GM23338 (cell line): ENCODE data around the gene SLC6A12. TPM values are rescaled to one million over a fixed set of nuclear protein-coding genes. Genes with fewer than 3 reads are reported as not detected.

Source experiments
- ATAC-seq: fragments of 200-7000 bp; cut with Tn5 transposase; 3 replicates; pipeline ENCODE4 v1.9.1; 2020
- DNase-seq: peaks from one replicate; pipeline ENCODE4 v3.0.0-alpha.2; 2015; ENCODE audit warnings: low spot score
- H2AFZ ChIP-seq: fragments of 200-600 bp; sonication (generic); 2 replicates; pipeline ENCODE4 v1.8.0; 2016; ENCODE audit warnings: antibody characterized with exemption, mild to moderate bottlenecking, moderate library complexity
- H3F3A ChIP-seq: fragments of 200-600 bp; sonication (generic); replicated peaks from 2 replicates; pipeline ENCODE4 v1.8.0; 2017; ENCODE audit warnings: antibody characterized with exemption, mixed run types, low read depth
- H3K27ac ChIP-seq: fragments of 200-600 bp; sonication (generic); 2 replicates; pipeline ENCODE4 v1.6.1; 2016; ENCODE audit warnings: low read depth
- H3K27me3 ChIP-seq: fragments of 200-600 bp; sonication (generic); 2 replicates; pipeline ENCODE4 v1.8.0; 2016; ENCODE audit warnings: mild to moderate bottlenecking, mixed run types, moderate library complexity; ENCODE audit not compliant: insufficient read depth
- H3K36me3 ChIP-seq: fragments of 200-600 bp; sonication (generic); 2 replicates; pipeline ENCODE4 v1.8.0; 2016; ENCODE audit warnings: mild to moderate bottlenecking; ENCODE audit not compliant: insufficient read depth
- H3K4me1 ChIP-seq: fragments of 200-600 bp; sonication (generic); 2 replicates; pipeline ENCODE4 v1.8.0; 2016; ENCODE audit warnings: mild to moderate bottlenecking, moderate library complexity; ENCODE audit not compliant: insufficient read depth
- H3K4me2 ChIP-seq: fragments of 200-600 bp; sonication (generic); 2 replicates; pipeline ENCODE4 v1.7.1; 2017; ENCODE audit warnings: mixed run types
- H3K4me3 ChIP-seq: fragments of 200-600 bp; sonication (generic); 2 replicates; pipeline ENCODE4 v1.6.1; 2016; ENCODE audit warnings: mixed run types
- H3K79me2 ChIP-seq: fragments of 200-600 bp; sonication (generic); replicated peaks from 2 replicates; pipeline ENCODE4 v1.8.0; 2017; ENCODE audit warnings: mild to moderate bottlenecking; ENCODE audit not compliant: insufficient read depth
- H3K9me2 ChIP-seq: fragments of 200-600 bp; sonication (generic); 2 replicates; pipeline ENCODE4 v1.8.0; 2017; ENCODE audit not compliant: insufficient read depth
- H4K20me1 ChIP-seq: fragments of 200-600 bp; sonication (generic); replicated peaks from 2 replicates; pipeline ENCODE4 v1.8.0; 2017; ENCODE audit warnings: mild to moderate bottlenecking; ENCODE audit not compliant: insufficient read depth
- H3K27ac Mint-ChIP-seq: 2 replicates; pipeline ENCODE4 v1.8.0; 2020; ENCODE audit warnings: inconsistent platforms, mild to moderate bottlenecking, moderate library complexity, mixed read lengths
- H3K27me3 Mint-ChIP-seq: 3 replicates; pipeline ENCODE4 v1.8.0; 2022; ENCODE audit warnings: low read depth, mild to moderate bottlenecking, moderate library complexity, mixed read lengths, inconsistent platforms; ENCODE audit not compliant: insufficient read depth, poor library complexity
- H3K36me3 Mint-ChIP-seq: 3 replicates; pipeline ENCODE4 v1.8.0; 2021; ENCODE audit warnings: low read depth, mild to moderate bottlenecking, inconsistent platforms, moderate library complexity, mixed read lengths
- H3K4me1 Mint-ChIP-seq: 3 replicates; pipeline ENCODE4 v1.8.0; 2020; ENCODE audit warnings: mild to moderate bottlenecking, inconsistent platforms, mixed read lengths
- H3K4me3 Mint-ChIP-seq: 3 replicates; pipeline ENCODE4 v1.8.0; 2021; ENCODE audit warnings: moderate library complexity, mild to moderate bottlenecking, inconsistent platforms, mixed read lengths
- H3K9me3 Mint-ChIP-seq: 3 replicates; pipeline ENCODE4 v1.8.0; 2020; ENCODE audit warnings: moderate library complexity, mild to moderate bottlenecking, inconsistent platforms, mixed read lengths
- CREB1 ChIP-seq: fragments of 250-450 bp; sonication (Bioruptor Pico); IDR thresholded peaks from 2 replicates; pipeline ENCODE4 v1.5.0; 2020; ENCODE audit warnings: low read depth, mild to moderate bottlenecking, moderate library complexity
- CTCF ChIP-seq, 2 experiments: fragments of 200-600 bp in 1 of 2; sonication (generic) in 1 of 2; conservative IDR thresholded peaks; 2 replicates each; pipeline versions ENCODE4 v1.5.1 to v1.6.1; 2016 to 2017; ENCODE audit warnings: antibody characterized with exemption in 2 of 2, low read depth in 2 of 2, mild to moderate bottlenecking in 2 of 2, moderate library complexity in 1 of 2
- EZH2 ChIP-seq: fragments of 200-600 bp; sonication (generic); IDR thresholded peaks from one replicate; pipeline ENCODE4 v1.8.0; 2017; ENCODE audit warnings: antibody characterized with exemption, mild to moderate bottlenecking, low read depth; ENCODE audit not compliant: unreplicated experiment
- EZH2phosphoT487 ChIP-seq: fragments of 200-600 bp; sonication (generic); IDR thresholded peaks from one replicate; pipeline ENCODE4 v1.8.1; 2018; ENCODE audit warnings: antibody characterized with exemption; ENCODE audit not compliant: unreplicated experiment
- JUNB ChIP-seq: IDR thresholded peaks from one replicate; pipeline ENCODE4 v1.6.1; 2016; ENCODE audit warnings: antibody characterized with exemption; ENCODE audit not compliant: unreplicated experiment
- NANOG ChIP-seq: IDR thresholded peaks from 2 replicates; pipeline ENCODE4 v1.6.1; 2016; ENCODE audit warnings: antibody characterized with exemption, borderline replicate concordance
- POLR2AphosphoS5 ChIP-seq: IDR thresholded peaks from 2 replicates; pipeline ENCODE4 v1.6.1; 2016; ENCODE audit warnings: antibody characterized with exemption, low read depth
- REST ChIP-seq: IDR thresholded peaks from one replicate; pipeline ENCODE4 v1.6.1; 2018; ENCODE audit warnings: antibody characterized with exemption; ENCODE audit not compliant: unreplicated experiment
- STAT1 ChIP-seq: IDR thresholded peaks from one replicate; pipeline ENCODE4 v1.6.1; 2016; ENCODE audit warnings: antibody characterized with exemption; ENCODE audit not compliant: unreplicated experiment
- ZNF331 ChIP-seq: fragments of 250-450 bp; sonication (Bioruptor Pico); IDR thresholded peaks from 2 replicates; pipeline ENCODE4 v1.5.0; 2020; ENCODE audit warnings: low read depth, mild to moderate bottlenecking, moderate library complexity
- polyA plus RNA-seq: library from polyadenylated mRNA; unstranded; fragments of >200 nt; fragmentation: Nextera tagmentation; extraction: Ambion mirVana; gene quantifications from 2 replicates; pipeline ENCODE4 v1.2.1, GENCODE V29; 2016
- total RNA-seq: library from RNA; depleted of rRNA; stranded (reverse); fragments of >200 nt; shearing (Covaris generic); gene quantifications from 2 replicates; pipeline ENCODE4 v1.2.3, GENCODE V29; 2014
- TF ChIP-seq, protein P1 (sequence below): fragments of 250-450 bp; sonication (Bioruptor Pico); IDR thresholded peaks from 2 replicates; pipeline ENCODE4 v1.5.0; 2020; ENCODE audit warnings: mild to moderate bottlenecking, moderate library complexity
- TF ChIP-seq, protein P2 (sequence below): IDR thresholded peaks from 2 replicates; pipeline ENCODE4 v1.6.1; 2016; ENCODE audit warnings: antibody characterized with exemption

SLC6A12 gene
- total and polyA plus RNA-seq, 2 experiments from 2014 or later = 0.56 TPM; not detected in 1

DNA sequence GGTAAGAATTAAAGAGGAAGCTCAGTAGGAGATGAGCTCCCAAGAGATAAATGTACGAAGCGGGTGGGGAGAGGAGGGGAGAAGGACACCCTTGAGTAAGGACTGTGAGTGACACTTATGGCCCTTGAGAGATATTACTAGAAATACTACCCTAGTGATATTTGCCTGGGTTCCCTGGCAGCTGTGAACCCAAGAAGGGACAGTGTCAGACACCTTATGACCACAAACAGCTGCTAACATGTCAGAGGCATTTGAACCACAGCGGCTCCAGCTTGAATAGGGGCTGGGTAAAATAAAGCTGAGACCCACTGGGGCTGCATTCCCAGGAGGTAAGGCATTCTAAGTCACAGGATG lies 19.6 kb upstream of the SLC6A12 start (continued):
- TF ChIP-seq, protein P1, sequence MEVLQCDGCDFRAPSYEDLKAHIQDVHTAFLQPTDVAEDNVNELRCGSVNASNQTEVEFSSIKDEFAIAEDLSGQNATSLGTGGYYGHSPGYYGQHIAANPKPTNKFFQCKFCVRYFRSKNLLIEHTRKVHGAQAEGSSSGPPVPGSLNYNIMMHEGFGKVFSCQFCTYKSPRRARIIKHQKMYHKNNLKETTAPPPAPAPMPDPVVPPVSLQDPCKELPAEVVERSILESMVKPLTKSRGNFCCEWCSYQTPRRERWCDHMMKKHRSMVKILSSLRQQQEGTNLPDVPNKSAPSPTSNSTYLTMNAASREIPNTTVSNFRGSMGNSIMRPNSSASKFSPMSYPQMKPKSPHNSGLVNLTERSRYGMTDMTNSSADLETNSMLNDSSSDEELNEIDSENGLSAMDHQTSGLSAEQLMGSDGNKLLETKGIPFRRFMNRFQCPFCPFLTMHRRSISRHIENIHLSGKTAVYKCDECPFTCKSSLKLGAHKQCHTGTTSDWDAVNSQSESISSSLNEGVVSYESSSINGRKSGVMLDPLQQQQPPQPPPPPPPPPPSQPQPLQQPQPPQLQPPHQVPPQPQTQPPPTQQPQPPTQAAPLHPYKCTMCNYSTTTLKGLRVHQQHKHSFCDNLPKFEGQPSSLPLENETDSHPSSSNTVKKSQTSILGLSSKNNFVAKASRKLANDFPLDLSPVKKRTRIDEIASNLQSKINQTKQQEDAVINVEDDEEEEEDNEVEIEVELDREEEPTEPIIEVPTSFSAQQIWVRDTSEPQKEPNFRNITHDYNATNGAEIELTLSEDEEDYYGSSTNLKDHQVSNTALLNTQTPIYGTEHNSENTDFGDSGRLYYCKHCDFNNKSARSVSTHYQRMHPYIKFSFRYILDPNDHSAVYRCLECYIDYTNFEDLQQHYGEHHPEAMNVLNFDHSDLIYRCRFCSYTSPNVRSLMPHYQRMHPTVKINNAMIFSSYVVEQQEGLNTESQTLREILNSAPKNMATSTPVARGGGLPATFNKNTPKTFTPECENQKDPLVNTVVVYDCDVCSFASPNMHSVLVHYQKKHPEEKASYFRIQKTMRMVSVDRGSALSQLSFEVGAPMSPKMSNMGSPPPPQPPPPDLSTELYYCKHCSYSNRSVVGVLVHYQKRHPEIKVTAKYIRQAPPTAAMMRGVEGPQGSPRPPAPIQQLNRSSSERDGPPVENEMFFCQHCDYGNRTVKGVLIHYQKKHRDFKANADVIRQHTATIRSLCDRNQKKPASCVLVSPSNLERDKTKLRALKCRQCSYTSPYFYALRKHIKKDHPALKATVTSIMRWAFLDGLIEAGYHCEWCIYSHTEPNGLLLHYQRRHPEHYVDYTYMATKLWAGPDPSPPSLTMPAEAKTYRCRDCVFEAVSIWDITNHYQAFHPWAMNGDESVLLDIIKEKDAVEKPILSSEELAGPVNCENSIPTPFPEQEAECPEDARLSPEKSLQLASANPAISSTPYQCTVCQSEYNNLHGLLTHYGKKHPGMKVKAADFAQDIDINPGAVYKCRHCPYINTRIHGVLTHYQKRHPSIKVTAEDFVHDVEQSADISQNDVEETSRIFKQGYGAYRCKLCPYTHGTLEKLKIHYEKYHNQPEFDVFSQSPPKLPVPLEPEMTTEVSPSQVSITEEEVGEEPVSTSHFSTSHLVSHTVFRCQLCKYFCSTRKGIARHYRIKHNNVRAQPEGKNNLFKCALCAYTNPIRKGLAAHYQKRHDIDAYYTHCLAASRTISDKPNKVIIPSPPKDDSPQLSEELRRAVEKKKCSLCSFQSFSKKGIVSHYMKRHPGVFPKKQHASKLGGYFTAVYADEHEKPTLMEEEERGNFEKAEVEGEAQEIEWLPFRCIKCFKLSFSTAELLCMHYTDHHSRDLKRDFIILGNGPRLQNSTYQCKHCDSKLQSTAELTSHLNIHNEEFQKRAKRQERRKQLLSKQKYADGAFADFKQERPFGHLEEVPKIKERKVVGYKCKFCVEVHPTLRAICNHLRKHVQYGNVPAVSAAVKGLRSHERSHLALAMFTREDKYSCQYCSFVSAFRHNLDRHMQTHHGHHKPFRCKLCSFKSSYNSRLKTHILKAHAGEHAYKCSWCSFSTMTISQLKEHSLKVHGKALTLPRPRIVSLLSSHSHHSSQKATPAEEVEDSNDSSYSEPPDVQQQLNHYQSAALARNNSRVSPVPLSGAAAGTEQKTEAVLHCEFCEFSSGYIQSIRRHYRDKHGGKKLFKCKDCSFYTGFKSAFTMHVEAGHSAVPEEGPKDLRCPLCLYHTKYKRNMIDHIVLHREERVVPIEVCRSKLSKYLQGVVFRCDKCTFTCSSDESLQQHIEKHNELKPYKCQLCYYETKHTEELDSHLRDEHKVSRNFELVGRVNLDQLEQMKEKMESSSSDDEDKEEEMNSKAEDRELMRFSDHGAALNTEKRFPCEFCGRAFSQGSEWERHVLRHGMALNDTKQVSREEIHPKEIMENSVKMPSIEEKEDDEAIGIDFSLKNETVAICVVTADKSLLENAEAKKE (CRISPR knock-in tag) = no peak
- no peak for TF ChIP-seq ZNF331

- no peaks in the 10 kb centered on the region for H3F3A ChIP-seq
- H3K4me2 ChIP-seq = no peak overlapping the region
- no peaks in the 10 kb centered on the region for H3K36me3 ChIP-seq
- no peak overlapping the region for H3K4me3 ChIP-seq
- H3K4me1 ChIP-seq = peaks cover 13% of the 10 kb centered on the region; the same call in 1 of the 2 replicates
- no peak overlapping the region for H3K27ac ChIP-seq
- H2AFZ ChIP-seq = no peak overlapping the region
- Mint-ChIP-seq H3K4me1 (peaks cover 27% of the 10 kb centered on the region), H3K4me3 (no peak overlapping the region), H3K36me3 (peaks cover 13% of the 10 kb centered on the region), H3K27ac (no peak overlapping the region), H3K9me3 (peaks cover 22% of the 10 kb centered on the region), H3K27me3 (peaks cover 15% of the 10 kb centered on the region)
- ATAC-seq (peak; percentile 29), DNase-seq (no peak)
- no peaks in the 10 kb centered on the region for H3K9me2 ChIP-seq
- H4K20me1 ChIP-seq = no peaks in the 10 kb centered on the region
- no peaks in the 10 kb centered on the region for H3K27me3 ChIP-seq
- H3K79me2 ChIP-seq = no peaks in the 10 kb centered on the region
- TF ChIP-seq EZH2 (no peak), STAT1 (no peak), NANOG (no peak), JUNB (no peak), EZH2phosphoT487 (no peak), ZNF331 (no peak), POLR2AphosphoS5 (no peak), REST (no peak), CREB1 (CRISPR knock-in tag) (no peak), CTCF (conservative IDR thresholded peaks at IDR 0.05; ENCODE audit: low read depth in 2 of 2) (no peak)
- TF ChIP-seq, protein P2, sequence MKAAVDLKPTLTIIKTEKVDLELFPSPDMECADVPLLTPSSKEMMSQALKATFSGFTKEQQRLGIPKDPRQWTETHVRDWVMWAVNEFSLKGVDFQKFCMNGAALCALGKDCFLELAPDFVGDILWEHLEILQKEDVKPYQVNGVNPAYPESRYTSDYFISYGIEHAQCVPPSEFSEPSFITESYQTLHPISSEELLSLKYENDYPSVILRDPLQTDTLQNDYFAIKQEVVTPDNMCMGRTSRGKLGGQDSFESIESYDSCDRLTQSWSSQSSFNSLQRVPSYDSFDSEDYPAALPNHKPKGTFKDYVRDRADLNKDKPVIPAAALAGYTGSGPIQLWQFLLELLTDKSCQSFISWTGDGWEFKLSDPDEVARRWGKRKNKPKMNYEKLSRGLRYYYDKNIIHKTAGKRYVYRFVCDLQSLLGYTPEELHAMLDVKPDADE = no peak
These were observed 19.0 kb upstream of the SLC6A12 start for GRCh38 chr12:232731-233614.
